ENCODE results near the gene PPP3R2.

GRCh38 chr9:101561740-101562139 is 33.0 kb downstream of the PPP3R2 start:
- TF ChIP-seq POLR2AphosphoS5 (IDR thresholded peaks at IDR 0.05; ENCODE audit: low read depth) = no peak
- no peak for TF ChIP-seq CTCF (IDR thresholded peaks at IDR 0.05; ENCODE audit: insufficient read depth, low read length)
- TF ChIP-seq GABPA (IDR thresholded peaks at IDR 0.05; ENCODE audit: low read depth) = no peak
- no peak for TF ChIP-seq SPI1 (IDR thresholded peaks at IDR 0.05; ENCODE audit: borderline replicate concordance, low read depth)
